Type B pancreatic cell (in vitro differentiated cells): ENCODE results near the gene NAALAD2. TPM values are rescaled to one million over a fixed set of nuclear protein-coding genes. Genes with fewer than 3 reads are reported as not detected.

Experiments
- DNase-seq: peaks from one replicate; pipeline ENCODE4 v3.0.0; 2021; ENCODE audit warnings: mixed read lengths; ENCODE audit not compliant: unreplicated experiment; ENCODE audit errors: extremely low spot score
- H3K27ac Mint-ChIP-seq: 2 replicates; pipeline ENCODE4 v1.8.0; 2021; ENCODE audit warnings: mild to moderate bottlenecking, mixed read lengths
- H3K27me3 Mint-ChIP-seq: 2 replicates; pipeline ENCODE4 v1.8.0; 2021; ENCODE audit warnings: mixed read lengths
- H3K36me3 Mint-ChIP-seq: 2 replicates; pipeline ENCODE4 v1.8.0; 2021; ENCODE audit warnings: mixed read lengths
- H3K4me1 Mint-ChIP-seq: one replicate; pipeline ENCODE4 v1.8.0; 2021; ENCODE audit warnings: mixed read lengths; ENCODE audit not compliant: unreplicated experiment
- H3K4me3 Mint-ChIP-seq: 2 replicates; pipeline ENCODE4 v1.8.0; 2021; ENCODE audit warnings: mild to moderate bottlenecking, mixed read lengths
- H3K9me3 Mint-ChIP-seq: 2 replicates; pipeline ENCODE4 v1.8.0; 2021; ENCODE audit warnings: mixed read lengths
- total RNA-seq: library from RNA; stranded (reverse); gene quantifications from 2 replicates; pipeline ENCODE4 v1.2.1, GENCODE V29; 2021; ENCODE audit warnings: low replicate concordance
- TF ChIP-seq, protein P1 (sequence below): fragments of 200-600 bp; sonication (generic); conservative IDR thresholded peaks from 2 replicates; pipeline ENCODE4 v1.5.0; 2021; ENCODE audit warnings: antibody characterized with exemption, mild to moderate bottlenecking

The NAALAD2 gene
- total RNA-seq, 1 donor from 2014 or later: 16.9 TPM

DNA sequence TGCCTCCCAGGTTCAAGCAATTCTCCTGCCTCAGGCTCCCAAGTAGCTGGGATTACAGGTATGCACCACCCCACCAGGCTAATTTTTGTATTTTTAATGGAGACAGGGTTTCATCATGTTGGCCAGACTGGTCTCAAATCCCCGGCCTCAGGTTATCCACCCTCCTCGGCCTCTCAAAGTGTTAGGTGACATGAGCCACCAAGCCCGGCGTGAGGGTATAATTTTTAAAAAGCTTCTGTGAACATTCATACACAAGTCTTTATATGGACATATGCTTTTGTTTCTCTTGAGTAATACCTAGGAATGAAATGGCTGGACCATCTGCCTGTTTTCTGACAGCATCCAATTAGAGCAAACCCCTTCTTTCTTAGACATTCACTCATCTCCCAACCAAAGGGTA lies 14.3 kb upstream of the NAALAD2 start:
- Mint-ChIP-seq H3K9me3 (no peaks in the 10 kb centered on the region), H3K27ac (no peak overlapping the region), H3K36me3 (no peaks in the 10 kb centered on the region), H3K27me3 (no peaks in the 10 kb centered on the region), H3K4me3 (no peak overlapping the region), H3K4me1 (no peaks in the 10 kb centered on the region)
- no peak for DNase-seq
- TF ChIP-seq, protein P1, sequence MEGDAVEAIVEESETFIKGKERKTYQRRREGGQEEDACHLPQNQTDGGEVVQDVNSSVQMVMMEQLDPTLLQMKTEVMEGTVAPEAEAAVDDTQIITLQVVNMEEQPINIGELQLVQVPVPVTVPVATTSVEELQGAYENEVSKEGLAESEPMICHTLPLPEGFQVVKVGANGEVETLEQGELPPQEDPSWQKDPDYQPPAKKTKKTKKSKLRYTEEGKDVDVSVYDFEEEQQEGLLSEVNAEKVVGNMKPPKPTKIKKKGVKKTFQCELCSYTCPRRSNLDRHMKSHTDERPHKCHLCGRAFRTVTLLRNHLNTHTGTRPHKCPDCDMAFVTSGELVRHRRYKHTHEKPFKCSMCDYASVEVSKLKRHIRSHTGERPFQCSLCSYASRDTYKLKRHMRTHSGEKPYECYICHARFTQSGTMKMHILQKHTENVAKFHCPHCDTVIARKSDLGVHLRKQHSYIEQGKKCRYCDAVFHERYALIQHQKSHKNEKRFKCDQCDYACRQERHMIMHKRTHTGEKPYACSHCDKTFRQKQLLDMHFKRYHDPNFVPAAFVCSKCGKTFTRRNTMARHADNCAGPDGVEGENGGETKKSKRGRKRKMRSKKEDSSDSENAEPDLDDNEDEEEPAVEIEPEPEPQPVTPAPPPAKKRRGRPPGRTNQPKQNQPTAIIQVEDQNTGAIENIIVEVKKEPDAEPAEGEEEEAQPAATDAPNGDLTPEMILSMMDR: no peak

DNA sequence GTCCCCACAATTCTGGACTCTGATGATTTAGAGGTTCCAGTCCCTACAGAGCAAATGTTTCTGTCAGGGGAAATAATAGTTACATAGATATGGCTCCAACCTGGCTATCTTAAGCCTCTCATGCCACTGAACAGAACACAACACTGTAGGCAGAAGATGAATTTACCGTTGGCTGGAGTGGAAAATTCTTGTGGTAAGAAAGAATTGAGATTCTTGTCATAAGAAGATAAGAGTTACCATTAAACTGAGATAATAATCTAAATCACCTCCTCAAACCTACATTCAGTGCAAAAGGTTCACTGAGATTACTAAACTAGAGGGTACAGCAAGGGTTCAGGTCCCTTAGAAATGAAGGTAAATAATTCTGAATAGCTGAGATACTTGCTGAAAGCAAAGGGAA lies 10.1 kb upstream of the NAALAD2 start:
- H3K4me3 Mint-ChIP-seq: no peak overlapping the region
- H3K9me3 Mint-ChIP-seq: no peaks in the 10 kb centered on the region
- no peak for DNase-seq
- TF ChIP-seq, protein P1: no peak
- no peaks in the 10 kb centered on the region for H3K36me3 Mint-ChIP-seq
- H3K4me1 Mint-ChIP-seq: no peaks in the 10 kb centered on the region
- H3K27ac Mint-ChIP-seq: no peak overlapping the region
- no peaks in the 10 kb centered on the region for H3K27me3 Mint-ChIP-seq

DNA sequence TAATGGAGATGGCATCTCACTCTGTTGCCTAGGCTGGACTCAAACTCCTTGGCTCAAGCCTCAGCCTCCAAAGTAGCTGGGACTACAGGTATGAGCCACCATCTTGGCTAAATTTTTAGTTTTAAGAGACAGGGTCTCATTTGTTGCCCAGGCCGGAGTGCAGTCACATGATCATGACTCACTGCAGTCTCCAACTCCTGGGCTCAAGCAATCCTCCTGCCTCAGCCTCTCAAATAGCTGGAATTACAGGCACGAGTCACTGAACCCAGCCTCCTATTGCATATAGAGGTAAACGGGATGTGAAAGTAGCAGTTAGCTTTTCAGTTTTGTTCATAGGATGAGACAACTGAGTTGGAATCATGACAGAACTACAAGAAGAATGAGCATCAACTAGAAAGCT lies 9.5 kb upstream of the NAALAD2 start:
- Mint-ChIP-seq H3K36me3 (no peaks in the 10 kb centered on the region), H3K27me3 (no peaks in the 10 kb centered on the region), H3K4me1 (no peaks in the 10 kb centered on the region), H3K27ac (no peak overlapping the region), H3K4me3 (no peak overlapping the region), H3K9me3 (no peaks in the 10 kb centered on the region)
- TF ChIP-seq, protein P1: no peak
- DNase-seq: no peak

DNA sequence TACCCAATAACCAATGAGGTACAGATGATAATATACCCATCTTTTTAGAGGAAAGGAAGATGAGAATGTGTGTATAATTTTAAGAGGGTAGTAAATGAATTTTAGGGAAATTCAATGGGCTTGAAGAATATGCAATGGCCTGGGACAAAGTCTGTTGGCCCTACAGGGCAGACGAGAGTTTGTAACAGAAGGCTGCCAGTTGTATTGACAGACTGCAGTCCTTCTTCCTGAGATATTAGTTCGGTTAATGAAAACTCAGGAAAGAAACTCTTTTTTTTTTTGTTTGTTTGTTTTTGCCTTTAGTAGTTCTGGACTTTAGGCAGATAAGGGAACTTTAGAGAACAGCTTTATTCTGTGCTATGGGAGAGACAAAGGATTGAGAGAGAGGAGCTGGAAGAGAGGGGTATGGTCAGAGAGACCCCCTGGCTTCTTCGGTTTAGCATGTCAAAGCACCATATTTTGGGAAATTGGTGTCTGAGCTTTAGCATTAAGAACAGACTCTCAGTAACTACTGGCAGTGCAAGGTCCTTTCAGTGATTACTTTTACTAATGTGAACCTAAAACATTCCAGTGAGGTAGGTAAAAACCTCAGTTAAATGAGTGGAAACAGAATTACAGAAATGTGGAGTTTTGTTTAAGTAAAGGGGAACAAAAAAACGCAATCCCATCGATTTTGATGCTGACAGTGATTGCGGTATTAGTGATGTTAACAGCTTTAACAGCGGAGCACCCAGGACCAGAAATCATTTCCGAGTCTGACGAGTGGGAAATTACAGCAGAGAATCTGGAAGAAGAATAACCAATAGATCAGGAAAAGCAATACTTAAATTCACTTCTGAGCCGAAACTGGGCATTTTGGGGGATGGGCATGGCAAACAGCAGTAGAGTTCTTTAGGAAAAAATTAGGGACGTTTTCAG lies 644 bp upstream of the NAALAD2 start:
- Mint-ChIP-seq H3K36me3 (peaks cover 2% of the 10 kb centered on the region), H3K27me3 (no peaks in the 10 kb centered on the region), H3K27ac (peak overlapping the region; percentile 48), H3K4me3 (peak overlapping the region; percentile 85), H3K9me3 (no peaks in the 10 kb centered on the region), H3K4me1 (peaks cover 21% of the 10 kb centered on the region)
- DNase-seq: no peak
- TF ChIP-seq, protein P1: no peak

DNA sequence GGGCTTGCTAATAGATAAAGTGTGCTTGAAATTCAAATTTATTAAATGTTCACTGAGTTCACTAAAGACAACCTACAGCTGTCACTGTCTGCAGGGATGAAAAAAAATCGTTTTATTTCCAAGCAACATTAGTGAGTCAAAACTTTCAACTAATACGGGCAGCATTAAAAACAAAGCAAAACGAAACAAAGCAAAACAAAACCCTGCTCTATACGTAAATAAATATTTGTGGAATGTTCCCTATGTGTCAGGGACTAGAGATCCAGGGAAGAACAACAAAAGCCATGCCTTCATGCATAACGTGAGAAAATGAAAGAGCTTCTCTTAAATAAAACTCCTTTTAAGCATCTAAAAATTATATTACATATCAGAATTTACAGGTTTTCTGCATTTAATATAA lies 553 bp downstream of the NAALAD2 start:
- H3K4me1 Mint-ChIP-seq: peaks cover 22% of the 10 kb centered on the region
- H3K36me3 Mint-ChIP-seq: peaks cover 5% of the 10 kb centered on the region
- no peaks in the 10 kb centered on the region for H3K9me3 Mint-ChIP-seq
- H3K27ac Mint-ChIP-seq: peak overlapping the region; percentile 48
- TF ChIP-seq, protein P1: no peak
- no peak for DNase-seq
- H3K27me3 Mint-ChIP-seq: no peaks in the 10 kb centered on the region
- peak overlapping the region; percentile 85 for H3K4me3 Mint-ChIP-seq
